HG02642 (cell line): ENCODE measurements around the gene PTK7.
"Not testable (repeated sequence)": the region's sequence is repeated elsewhere in the genome, so short reads cannot be mapped to it uniquely, and the experiment has no call there.

Experiments
- ATAC-seq: cut with Tn5 transposase; IDR thresholded peaks from one replicate; pipeline ENCODE4 v1.9.1; 2021; ENCODE audit warnings: mild to moderate bottlenecking; ENCODE audit not compliant: unreplicated experiment, poor library complexity

PTK7 gene

DNA sequence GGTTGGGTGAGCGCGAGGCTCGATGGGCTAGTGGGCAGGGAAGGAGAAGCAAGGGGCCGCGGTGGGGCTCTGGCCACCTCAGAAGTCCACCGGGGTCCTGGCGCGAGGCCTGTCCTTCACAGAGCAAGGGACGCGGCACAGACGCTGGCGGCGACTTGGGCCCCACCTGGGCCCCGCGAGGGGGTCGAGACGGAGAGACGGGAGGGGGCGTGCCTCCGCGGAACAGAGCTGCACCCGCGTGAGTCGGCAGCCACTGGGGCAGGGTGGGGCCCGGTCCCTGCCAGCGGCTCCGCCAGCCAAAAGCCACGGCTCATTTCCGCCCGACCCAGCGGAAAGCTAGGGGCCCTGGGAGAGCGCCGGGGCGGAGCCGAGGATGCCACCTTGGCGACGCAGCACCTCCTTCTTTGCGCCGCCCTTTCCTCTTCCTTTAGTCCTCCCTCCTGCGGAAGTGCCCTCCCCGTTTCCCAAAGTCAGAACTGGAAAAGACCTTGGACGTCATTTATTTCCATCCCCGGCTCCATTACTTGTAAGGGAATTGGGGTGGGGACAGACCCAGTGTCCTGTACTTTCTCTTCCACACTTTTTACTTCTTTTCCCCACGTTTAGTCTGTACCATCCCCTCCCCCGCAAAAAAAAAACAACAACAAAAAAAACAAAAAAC, 22.4 kb upstream of the PTK7 start, which contains the start of gene CUL7:
TSS of gene CUL7 (minus strand) at position 307 of the 661 bp plus-strand sequence. CDS start 1,063 bp downstream, outside the sequence.
- peak; percentile 89 for ATAC-seq

DNA sequence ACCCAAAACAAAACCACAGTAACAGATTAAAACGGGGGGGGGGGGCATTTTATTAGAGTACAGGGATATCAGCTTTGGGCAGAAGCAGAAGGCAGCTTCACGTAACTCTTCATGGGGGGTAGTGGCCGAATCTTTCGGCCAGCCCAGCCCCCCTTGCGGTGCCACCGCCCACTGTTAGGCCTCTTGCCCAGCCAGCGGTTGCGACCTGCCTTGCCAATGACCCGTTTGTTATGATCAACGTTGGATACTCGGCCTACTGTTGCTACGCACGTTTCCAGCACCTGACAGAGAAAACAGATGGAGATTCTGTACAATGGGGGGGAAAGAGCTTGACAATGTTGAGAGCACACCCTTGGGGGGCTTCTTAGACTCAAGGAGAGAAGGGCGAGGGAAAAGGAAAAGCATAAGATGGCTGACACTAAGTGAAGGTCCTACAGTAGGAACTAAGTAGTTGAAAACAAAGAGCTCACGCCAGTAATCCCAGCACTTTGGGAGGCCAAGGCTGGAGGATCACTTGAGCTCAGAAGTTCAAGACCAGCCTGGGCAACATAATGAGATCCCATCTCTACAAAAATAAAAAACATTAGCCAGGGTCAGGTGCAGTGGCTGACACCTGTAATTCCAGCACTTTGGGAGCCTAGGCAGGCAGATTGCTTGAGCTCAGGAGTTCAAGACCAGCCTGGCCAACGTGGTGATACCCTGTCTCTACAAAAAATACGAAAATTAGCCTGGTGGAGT, 21.7 kb upstream of the PTK7 start:
- no peak for ATAC-seq

DNA sequence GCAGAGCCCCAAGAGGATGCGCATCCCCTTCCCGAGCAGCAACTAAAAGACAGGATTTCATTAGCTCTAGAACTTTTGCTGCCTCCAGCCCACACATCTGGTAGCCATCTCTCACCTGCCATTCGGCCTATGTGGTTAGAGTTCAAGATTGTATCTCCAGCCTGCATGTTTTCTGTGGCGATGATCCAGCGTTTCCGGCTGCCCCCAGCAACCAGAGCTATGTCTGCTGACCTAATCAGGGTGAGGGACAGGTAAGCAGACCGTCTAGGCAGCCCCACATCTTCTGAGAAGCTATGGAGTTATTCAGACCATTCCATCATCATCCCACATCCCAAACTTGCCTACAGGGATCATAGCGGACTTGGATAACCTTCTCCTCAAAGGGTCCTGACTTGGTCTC, 20.1 kb upstream of the PTK7 start:
- ATAC-seq, result no peak

DNA sequence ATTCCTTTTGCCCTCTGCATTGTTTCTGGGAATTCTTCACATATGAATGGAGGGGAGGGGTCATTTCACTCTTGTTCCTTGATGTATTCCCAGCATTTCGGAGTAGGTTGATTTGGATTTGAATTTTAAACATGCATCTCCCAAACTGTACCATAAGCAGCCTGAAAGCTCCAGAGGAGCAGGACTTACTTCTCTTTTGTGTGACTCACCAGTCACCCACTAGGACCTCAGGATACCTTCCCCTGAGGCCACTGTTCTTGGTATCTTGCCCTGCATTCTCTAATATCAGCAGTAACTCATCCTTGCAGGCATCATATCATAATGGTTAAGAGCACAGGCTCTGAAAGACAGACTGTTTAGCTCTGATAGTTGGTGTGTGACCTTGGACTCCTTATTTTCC, 17.6 kb upstream of the PTK7 start:
- no peak for ATAC-seq

DNA sequence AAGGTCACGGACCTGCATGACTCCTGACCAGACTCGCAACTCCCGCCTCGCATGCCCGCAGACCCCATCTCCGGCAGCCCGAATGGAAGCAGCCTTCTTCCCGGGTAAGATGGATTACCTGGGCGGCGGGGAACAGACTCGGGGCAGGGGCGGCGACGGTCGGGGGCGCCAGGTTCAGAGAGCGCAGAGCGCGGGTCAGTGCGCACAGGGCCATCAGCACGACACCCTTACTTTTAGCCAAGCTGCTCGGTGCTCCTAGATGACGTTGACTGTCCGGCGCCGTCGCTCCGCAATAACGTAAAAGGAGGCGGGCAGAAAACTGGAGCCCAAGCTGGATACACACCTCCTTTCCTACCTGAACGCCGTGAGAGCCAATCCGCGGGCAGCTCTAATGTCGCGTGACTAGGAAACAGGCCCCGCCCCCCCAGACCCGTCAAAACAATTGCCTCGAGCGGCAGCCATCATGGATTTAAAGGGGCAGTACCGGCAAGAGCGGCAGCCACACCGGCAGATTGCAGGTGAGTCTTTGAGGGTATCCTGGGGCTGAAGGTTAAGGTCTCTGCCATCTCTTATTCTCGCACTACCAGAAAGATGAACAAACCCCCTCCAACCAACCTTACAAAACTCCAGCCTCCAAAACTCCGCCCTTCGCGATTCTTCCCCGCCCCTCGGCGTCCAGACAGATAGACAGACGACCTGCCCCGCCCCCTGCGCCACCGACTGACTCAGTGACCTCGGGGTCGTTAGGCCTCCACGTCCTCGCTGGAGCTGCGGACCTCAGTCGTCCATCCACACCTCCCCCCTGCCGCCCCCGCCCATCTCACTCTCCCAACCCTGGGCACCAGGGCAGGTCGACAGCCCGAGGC, 16.7 kb upstream of the PTK7 start, which contains the start of the genes KLC4 and MRPL2:
TSS of gene KLC4 (plus strand) at position 464 of the 866 bp plus-strand sequence. CDS start 1,705 bp downstream, outside the sequence.
TSS of gene MRPL2 (minus strand) at position 267 of the 866 bp plus-strand sequence. CDS start at position 214, 53 bp downstream.
- peak; percentile 85 for ATAC-seq

DNA sequence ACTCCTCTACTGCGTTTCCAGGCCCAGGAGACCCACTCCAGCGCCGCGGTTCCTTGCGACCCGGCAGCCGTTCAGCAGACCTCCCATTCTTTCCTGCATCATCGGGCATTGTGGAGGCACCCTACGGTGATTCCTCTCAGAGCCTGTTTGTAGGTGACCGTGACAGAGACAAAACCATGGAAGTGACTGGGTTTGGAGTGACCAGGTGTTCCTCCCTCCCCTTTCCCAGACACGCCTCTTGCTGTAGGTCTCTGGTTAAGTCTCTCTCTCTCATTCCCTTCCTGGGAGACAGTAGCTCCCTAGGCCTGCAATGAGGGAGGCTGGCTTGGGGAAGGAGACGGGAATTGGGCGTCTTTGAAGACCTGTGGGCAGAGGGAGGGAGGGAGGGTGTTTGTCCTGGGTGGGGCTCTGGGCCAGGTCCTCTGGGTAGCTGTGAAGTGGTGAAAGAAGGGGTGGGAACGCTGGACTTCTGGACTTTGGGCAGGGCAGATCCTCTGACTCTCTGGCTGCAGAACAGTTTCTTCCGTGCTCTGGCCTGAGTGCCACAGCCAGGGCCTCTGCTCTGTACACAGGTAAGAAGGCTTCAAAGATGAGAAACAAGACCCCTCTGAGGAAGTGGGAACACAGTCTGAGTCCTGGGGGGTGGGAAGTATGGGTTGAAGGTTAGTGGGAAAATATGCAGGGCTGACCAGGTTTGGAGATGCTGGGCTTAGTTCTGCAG, 15.9 kb upstream of the PTK7 start:
- peak; percentile 1 for ATAC-seq

DNA sequence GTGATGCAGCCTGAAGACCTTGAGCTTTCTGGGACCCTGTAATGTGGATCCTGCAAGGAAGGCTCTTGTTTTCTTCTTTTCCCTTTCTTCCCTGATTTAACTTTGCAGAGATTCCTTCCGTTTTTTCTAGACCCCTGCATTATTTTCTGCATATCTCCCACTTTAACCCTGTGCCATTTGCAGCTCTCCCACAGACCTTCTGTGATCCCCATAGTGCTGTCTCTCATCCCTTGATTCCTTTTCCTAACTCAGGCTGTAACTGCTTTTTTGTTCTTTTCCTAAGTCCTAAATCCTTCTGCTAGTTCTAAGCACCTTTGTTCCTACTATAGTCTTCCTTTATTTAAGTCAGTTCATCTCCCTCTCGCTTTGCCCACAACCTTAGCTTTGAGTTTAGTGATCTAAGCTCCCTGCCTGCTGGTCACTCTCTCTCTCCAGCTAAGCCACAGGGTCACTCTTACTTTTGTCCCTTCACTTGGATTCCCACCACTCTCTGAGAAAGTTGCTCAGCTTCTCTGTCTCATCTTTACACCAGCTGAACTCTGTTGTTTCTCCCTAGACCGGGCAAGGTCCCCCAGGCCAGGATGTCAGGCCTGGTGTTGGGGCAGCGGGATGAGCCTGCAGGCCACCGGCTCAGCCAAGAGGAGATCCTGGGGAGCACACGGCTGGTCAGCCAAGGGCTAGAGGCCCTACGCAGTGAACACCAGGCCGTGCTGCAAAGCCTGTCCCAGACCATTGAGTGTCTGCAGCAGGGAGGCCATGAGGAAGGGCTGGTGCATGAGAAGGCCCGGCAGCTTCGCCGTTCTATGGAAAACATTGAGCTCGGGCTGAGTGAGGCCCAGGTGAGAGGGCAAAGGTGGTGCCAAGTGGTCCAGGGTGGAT, 15.1 kb upstream of the PTK7 start:
- no peak for ATAC-seq

DNA sequence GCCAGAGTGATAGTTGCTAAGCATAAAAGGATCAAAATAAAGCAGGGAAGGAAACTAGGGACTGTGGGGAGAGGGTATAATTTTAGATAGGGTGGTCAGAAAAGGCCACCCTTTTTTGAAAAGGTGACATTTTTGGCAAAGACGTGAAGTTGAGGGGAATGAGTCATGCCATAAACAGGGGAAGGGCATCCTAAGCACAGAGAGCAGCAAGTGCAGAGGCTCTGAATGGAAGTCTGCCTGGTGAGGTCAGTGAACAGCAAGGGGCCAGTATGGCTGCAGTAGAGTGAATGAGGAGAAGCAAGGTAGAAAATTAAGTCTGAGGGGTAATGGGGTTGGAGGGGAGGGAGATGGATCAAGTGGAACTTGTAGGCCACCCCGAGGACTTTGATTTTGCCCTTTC, 14.3 kb upstream of the PTK7 start:
- no peak for ATAC-seq

DNA sequence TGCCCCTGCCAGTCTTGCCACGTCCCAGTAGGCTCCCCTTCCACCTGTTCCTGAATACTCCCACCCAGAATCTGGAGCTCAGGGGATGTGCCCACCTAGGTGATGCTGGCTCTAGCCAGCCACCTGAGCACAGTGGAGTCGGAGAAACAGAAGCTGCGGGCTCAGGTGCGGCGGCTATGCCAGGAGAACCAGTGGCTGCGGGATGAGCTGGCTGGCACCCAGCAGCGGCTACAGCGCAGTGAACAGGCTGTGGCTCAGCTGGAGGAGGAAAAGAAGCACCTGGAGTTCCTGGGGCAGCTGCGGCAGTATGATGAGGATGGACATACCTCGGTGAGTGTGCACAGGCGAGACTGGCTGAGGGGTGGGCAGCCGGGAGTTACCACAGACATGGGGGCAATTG, 13.3 kb upstream of the PTK7 start:
- no peak for ATAC-seq

DNA sequence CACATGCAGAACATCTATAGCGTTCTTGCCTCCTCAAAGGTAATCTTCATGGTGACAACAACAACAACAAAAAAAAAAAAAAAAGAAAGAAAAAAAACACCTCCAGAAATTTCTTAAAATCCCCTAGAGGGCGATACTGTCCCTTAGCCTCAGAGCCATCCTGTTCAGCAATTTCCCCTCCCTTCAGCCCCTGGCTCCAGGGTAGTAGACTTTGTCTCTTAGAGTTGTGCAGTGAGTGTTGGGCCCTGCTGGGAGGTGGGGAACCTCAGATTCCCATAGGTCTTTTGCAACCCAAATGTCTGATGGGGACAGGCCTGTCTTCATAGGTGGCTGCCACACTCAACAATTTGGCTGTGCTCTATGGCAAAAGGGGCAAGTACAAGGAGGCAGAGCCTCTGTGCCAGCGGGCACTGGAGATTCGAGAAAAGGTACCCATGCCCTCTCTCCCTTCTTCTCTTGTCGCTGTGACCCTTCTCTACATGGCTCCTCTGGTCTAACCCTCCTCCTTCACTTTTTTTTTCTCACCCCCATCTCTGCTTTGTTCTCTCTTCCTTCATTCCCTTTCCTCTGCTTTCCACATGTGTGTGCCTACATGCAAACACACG, 6.0 kb upstream of the PTK7 start:
- ATAC-seq, result no peak

DNA sequence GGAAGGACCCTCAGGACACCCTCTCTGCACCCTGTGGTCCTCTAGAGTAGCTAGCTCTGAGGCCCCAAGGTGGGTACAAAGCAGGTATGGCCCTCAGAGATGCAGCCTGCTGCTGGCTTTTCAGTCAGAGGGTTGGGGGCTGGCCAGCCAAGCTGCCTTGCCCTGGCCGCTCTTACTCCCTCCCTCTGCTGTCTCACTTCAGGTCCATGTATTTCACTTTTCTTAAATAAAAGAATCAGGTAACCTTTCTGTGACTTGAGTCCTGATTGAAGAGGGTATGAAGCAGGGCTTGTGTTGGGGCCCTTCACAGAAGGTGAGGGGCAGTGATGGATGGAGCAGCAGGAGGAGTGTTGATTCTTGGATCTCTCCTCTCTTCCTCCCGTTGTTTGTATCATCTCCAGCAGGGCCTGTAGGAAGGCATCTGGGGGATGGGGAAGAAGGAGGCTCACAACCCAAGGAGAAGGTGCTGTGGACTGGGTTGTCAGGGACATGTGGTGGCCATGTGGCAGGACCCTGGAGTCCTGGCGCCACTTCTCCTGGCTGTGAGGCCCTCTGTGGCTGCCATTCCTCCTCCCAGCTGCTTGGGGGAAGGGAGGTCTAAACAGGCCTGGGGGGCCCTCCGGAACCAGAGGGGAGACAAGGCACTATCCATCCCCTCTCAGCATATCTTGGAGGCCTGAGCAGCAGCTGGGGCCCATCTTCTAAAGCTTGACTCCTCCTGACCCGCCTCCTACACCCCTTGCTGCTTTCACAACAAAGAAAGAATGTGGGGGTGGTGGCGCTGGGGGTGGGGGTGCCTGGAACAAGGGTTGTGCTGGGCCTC, 1.1 kb upstream of the PTK7 start:
- no peak for ATAC-seq

DNA sequence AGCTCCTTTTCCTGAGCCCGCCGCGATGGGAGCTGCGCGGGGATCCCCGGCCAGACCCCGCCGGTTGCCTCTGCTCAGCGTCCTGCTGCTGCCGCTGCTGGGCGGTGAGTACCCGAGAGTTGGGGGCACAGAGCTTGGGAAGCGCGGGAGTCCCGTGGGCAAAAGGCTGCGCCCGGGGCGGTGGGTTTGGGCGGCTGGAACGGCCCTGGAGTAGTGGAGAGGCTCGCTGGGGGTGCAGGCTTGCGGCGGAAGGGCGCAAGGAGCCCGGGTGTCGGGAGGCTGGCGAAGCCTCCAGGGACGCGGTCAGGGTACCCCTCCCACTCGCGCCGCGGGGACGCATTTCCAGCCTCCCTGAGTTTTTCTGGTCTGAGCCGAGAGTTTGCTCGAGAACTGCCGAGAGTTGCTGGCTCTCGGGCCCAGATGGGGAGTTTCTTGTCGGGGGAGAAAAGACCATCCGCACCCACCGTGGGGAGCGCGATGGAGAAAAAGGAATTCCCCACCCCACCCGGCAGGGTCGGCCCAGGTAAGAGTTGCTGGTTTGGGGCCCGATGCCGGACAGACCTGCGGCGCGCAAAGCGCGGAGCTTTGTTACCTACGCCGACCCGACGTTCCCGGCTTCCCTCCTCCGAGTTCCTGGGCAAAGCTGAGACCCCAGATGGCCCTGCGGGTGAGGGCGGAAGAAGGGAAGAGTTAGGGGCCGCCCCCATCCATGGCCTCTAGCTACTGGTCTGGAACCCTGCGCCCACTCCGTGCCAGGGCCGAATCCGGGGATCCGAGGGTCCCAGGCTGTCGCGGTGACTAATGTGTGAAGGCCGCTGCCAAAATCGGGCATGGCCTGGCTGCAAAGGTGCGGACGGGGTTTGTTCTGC, 584 bp downstream of the PTK7 start:
- no peak for ATAC-seq

DNA sequence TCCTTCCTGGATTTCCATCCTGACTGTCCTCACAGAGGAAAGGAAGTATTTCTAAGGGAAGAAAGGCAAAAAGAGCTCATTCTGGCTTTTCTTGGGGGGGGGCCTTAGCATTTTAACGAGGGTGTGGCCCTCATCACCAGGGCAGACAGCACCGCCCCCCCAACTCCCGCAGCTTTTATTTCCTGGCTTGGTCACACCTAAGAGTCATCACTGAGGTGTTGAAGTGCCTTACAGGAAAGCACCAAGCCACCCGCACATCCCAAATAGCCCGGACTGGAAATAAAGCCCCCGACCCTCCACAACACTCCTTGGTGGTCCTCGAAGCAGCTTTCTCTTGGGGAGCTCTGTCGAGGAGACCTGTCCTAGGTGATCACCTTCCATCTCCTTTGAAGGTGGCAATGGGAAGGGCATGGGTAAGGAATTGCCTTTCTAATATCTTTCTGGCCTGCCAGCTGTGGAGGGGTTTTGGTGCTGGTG, 1.3 kb downstream of the PTK7 start:
- no peak for ATAC-seq

DNA sequence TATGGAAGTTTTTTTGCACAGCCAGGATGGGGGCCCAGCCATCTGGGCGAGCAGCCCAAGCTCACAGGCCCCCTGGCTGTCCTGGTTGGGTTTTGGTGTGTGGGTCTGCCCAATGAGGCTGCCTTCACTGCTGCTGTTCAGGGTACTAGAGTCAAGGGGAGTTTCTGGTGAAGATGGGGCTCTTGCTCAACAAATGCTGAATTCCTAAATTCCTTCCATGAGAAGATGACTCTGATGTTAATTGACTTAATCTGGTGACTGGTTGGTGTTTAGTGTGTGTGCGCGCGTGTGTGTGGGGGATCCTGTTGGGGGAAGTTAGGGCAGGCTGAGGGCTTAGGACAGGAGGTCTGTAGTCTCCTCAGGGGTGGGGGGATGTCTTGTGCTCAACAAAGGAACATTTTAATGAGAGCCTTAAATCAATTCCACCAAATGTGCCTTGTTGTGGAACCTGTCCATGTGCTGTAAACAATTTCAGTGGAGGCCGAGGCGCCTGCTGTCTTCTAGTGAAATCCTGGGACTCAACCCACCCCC, 1.9 kb downstream of the PTK7 start:
- ATAC-seq, result no peak

DNA sequence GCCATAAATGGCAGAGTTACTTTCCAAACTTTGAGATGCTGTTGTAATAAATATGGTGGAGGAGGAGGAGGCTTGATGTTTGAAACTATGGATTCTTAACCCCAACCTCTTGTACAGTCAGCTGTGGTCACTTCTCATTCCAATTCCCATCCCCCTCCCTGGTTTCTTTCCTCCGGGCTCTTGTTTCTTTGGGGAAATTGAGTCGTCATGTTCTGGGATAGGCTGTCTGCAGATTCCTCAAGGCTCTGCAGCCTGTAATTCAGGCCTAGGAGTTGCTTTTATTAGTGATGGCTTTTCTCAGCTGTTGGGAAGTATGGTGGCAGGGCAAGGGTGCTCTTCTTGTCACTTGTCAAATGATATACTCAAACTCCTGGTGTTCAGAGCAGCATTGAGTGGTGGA, 2.6 kb downstream of the PTK7 start:
- ATAC-seq, result no peak

DNA sequence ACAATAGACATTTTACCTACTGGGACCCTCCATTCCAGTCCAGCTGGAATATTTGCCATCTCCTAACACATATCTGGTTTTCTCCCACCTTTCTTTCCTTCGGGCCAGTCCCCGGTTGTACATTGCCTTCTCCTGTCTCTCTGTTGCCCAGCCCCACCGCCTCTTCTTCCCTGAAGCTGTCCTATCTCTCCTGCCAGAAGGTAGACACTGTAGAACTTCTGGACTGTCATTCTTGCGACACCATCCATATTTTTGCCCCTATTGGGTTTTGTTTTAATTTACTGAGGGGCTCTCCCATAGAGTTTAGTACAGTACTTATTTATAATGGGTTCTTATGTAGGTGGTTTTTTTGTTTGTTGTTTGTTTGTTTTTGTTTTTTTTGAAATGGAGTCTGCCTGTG, 4.9 kb downstream of the PTK7 start:
- ATAC-seq, result no peak

DNA sequence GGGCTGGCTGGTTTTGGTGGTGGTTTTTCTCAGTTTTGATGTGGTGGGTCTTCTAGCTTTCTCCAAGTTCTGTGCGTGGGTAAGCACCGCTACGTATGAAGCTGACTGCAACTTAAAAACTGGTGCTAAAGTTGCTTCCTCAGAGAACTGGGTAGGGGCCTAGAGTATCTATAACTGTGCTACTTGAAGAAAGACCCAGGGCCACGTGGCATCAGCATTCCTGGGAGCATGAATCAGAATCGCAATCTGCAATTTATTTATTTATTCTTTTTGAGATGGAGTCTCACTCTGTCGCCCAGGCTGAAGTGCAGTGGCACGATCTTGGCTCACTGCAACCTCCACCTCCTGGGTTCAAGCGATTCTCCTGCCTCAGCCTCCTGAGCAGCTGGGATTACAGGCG, 5.8 kb downstream of the PTK7 start:
- not testable (repeated sequence) for ATAC-seq
